Keratinocyte (primary cell): ENCODE results near the gene OXNAD1. TPM values are rescaled to one million over a fixed set of nuclear protein-coding genes. Genes with fewer than 3 reads are reported as not detected.

Source experiments
- DNase-seq: peaks from one replicate; pipeline ENCODE4 v3.0.0-alpha.2; 2011; ENCODE audit warnings: low read depth, missing footprints, low spot score
- FAIRE-seq: peaks from 2 replicates; lab custom pipeline; 2011; peaks lifted over from hg19 to GRCh38; lab: Jason Lieb, UNC
- H2AFZ ChIP-seq: 2 replicates; pipeline ENCODE4 v1.6.0; 2012; ENCODE audit warnings: low read length, control low read depth, inconsistent platforms; ENCODE audit not compliant: control insufficient read depth
- H3K27ac ChIP-seq: 2 replicates; pipeline ENCODE4 v1.5.1; 2011; ENCODE audit warnings: low read length; ENCODE audit not compliant: control insufficient read depth, insufficient read depth
- H3K27me3 ChIP-seq: 3 replicates; pipeline ENCODE4 v1.6.0; 2011; ENCODE audit warnings: low read length; ENCODE audit not compliant: control insufficient read depth, insufficient read depth; ENCODE audit errors: extremely low read depth
- H3K36me3 ChIP-seq, 2 experiments: 2 replicates in 1 of 2; 3 replicates in 1 of 2; pipeline ENCODE4 v1.5.1; 2011; ENCODE audit warnings: low read length in 2 of 2, mild to moderate bottlenecking in 1 of 2; ENCODE audit not compliant: control insufficient read depth in 2 of 2, insufficient read depth in 2 of 2; ENCODE audit errors: extremely low read depth in 1 of 2
- H3K4me1 ChIP-seq: 3 replicates; pipeline ENCODE4 v1.5.1; 2011; ENCODE audit warnings: low read length; ENCODE audit not compliant: control insufficient read depth, insufficient read depth; ENCODE audit errors: extremely low read depth
- H3K4me2 ChIP-seq: 3 replicates; pipeline ENCODE4 v1.6.0; 2011; ENCODE audit warnings: low read depth, low read length; ENCODE audit not compliant: control insufficient read depth, insufficient read depth; ENCODE audit errors: extremely low read depth
- H3K4me3 ChIP-seq, 3 experiments: fragments of 200-600 bp in 1 of 3; sonication (generic) in 1 of 3; 2 replicates in 2 of 3; 3 replicates in 1 of 3; pipeline ENCODE4 v1.5.1; 2011 to 2016; ENCODE audit warnings: low read length in 3 of 3, mild to moderate bottlenecking in 3 of 3, control low read depth in 2 of 3, inconsistent platforms in 1 of 3, low read depth in 1 of 3, mixed read lengths in 1 of 3, mixed run types in 1 of 3, moderate library complexity in 1 of 3; ENCODE audit not compliant: control insufficient read depth in 2 of 3, insufficient read depth in 2 of 3; ENCODE audit errors: extremely low read depth in 1 of 3
- H3K79me2 ChIP-seq: 2 replicates; pipeline ENCODE4 v1.6.0; 2012; ENCODE audit warnings: low read length; ENCODE audit not compliant: control insufficient read depth, insufficient read depth
- H3K9ac ChIP-seq: 3 replicates; pipeline ENCODE4 v1.6.0; 2011; ENCODE audit warnings: low read length; ENCODE audit not compliant: control insufficient read depth, insufficient read depth; ENCODE audit errors: extremely low read depth
- H3K9me1 ChIP-seq: 3 replicates; pipeline ENCODE4 v1.6.0; 2011; ENCODE audit warnings: low read length; ENCODE audit not compliant: control insufficient read depth, insufficient read depth; ENCODE audit errors: extremely low read depth
- H3K9me3 ChIP-seq: 2 replicates; pipeline ENCODE4 v1.5.1; 2012; ENCODE audit warnings: low read depth, low read length; ENCODE audit not compliant: control insufficient read depth
- H4K20me1 ChIP-seq: 3 replicates; pipeline ENCODE4 v1.6.0; 2011; ENCODE audit warnings: low read length; ENCODE audit not compliant: control insufficient read depth, insufficient read depth; ENCODE audit errors: extremely low read depth
- CTCF ChIP-seq, 3 experiments: IDR thresholded peaks in 1 of 3; conservative IDR thresholded peaks in 1 of 3; optimal IDR thresholded peaks in 1 of 3; 2 replicates in 2 of 3; 3 replicates in 1 of 3; pipeline versions ENCODE3 to v1.5.1; 2011; ENCODE audit warnings: low read length in 3 of 3, mild to moderate bottlenecking in 3 of 3, moderate library complexity in 2 of 3, control low read depth in 1 of 3, inconsistent platforms in 1 of 3; ENCODE audit not compliant: insufficient read depth in 2 of 3; ENCODE audit errors: extremely low read depth in 1 of 3
- EZH2 ChIP-seq: IDR thresholded peaks from one replicate; pipeline ENCODE4 v1.6.1; 2012; ENCODE audit warnings: inconsistent platforms, mild to moderate bottlenecking, low read length, moderate library complexity
- dilution Hi-C: fragments of 300-500 bp; cut with MboI; formaldehyde crosslinking; loops from one replicate; pipeline ENCODE4 v1.7.0; 2020; ENCODE audit warnings: low sequenced_read_pairs; ENCODE audit not compliant: extremely low pct_ligation_motif_present
- polyA plus RNA-seq, 5 experiments: library from polyadenylated mRNA; depleted of rRNA in 3 of 5; stranded (reverse) in 3 of 5; stranded (forward) in 1 of 5; unstranded in 1 of 5; fragments of >200 nt; gene quantifications; 1 replicate in 1 of 5; 2 replicates in 3 of 5; 3 replicates in 1 of 5; pipeline versions ENCODE4 v1.2.1 to v1.2.3, GENCODE V29; 2011 to 2012; ENCODE audit warnings: missing spikeins in 2 of 5, low read depth in 1 of 5, low replicate concordance in 1 of 5

Gene OXNAD1
- polyA plus RNA-seq, 1 donor (not counting 4 experiments of a cell fraction or from before 2014, with no cell fraction given) = 15.2 TPM

- H3K79me2 ChIP-seq = peaks cover 57% of the 10 kb centered on the region
- no peaks in the 10 kb centered on the region for H3K27me3 ChIP-seq
- no peak for DNase-seq
- no peak for TF ChIP-seq EZH2
- TF ChIP-seq CTCF (optimal IDR thresholded peaks at IDR 0.05 in 1 of 3, IDR thresholded peaks at IDR 0.05 in 1 of 3, conservative IDR thresholded peaks at IDR 0.05 in 1 of 3; ENCODE audit: extremely low read depth in 1 of 3, insufficient read depth in 2 of 3, low read length in 3 of 3) = no peak
- peak overlapping the region; percentile 86 for H3K27ac ChIP-seq
- peaks cover 5 to 10% of the 10 kb centered on the region in 2 experiments for H3K36me3 ChIP-seq
- H3K9me3 ChIP-seq = no peaks in the 10 kb centered on the region
- H3K9me1 ChIP-seq = no peaks in the 10 kb centered on the region
- H3K4me3 ChIP-seq = peak overlapping the region; percentile 83 to 91 (median 87)
- dilution Hi-C loops = no loop called here
- H3K9ac ChIP-seq = peak overlapping the region; percentile 93
- H3K4me1 ChIP-seq = peaks cover 23% of the 10 kb centered on the region
- peak overlapping the region; percentile 55 for H2AFZ ChIP-seq
- H3K4me2 ChIP-seq = peak overlapping the region; percentile 94
- peak; percentile 44 for FAIRE-seq
- no peaks in the 10 kb centered on the region for H4K20me1 ChIP-seq
These were observed 1.7 kb downstream of the OXNAD1 start for GRCh38 chr3:16266714-16267113.

GRCh38 chr3:16270855-16271254 lies 5.8 kb downstream of the OXNAD1 start:
- Histone ChIP-seq H3K4me3 (no peak overlapping the region), H3K9ac (no peak overlapping the region), H3K4me1 (peaks cover 19% of the 10 kb centered on the region), H3K79me2 (peaks cover 20% of the 10 kb centered on the region), H3K27me3 (no peaks in the 10 kb centered on the region), H2AFZ (no peak overlapping the region), H3K27ac (no peak overlapping the region), H3K9me3 (no peaks in the 10 kb centered on the region), H4K20me1 (no peaks in the 10 kb centered on the region), H3K4me2 (no peak overlapping the region), H3K36me3 (peaks cover 2 to 7% of the 10 kb centered on the region in 2 experiments), H3K9me1 (no peaks in the 10 kb centered on the region)
- TF ChIP-seq EZH2 (no peak), CTCF (optimal IDR thresholded peaks at IDR 0.05 in 1 of 3, IDR thresholded peaks at IDR 0.05 in 1 of 3, conservative IDR thresholded peaks at IDR 0.05 in 1 of 3; ENCODE audit: extremely low read depth in 1 of 3, insufficient read depth in 2 of 3, low read length in 3 of 3) (no peak)
- dilution Hi-C loops = no loop called here
- DNase-seq (no peak), FAIRE-seq (no peak)
